GM19452 (cell line): Measurements from ENCODE around the gene GSTA4.
"Not testable (repeated sequence)": the region's sequence is repeated elsewhere in the genome, so short reads cannot be mapped to it uniquely, and the experiment has no call there.

Source experiments
- ATAC-seq: cut with Tn5 transposase; IDR thresholded peaks from one replicate; pipeline ENCODE4 v1.9.1; 2021; ENCODE audit not compliant: unreplicated experiment

GSTA4 gene

DNA sequence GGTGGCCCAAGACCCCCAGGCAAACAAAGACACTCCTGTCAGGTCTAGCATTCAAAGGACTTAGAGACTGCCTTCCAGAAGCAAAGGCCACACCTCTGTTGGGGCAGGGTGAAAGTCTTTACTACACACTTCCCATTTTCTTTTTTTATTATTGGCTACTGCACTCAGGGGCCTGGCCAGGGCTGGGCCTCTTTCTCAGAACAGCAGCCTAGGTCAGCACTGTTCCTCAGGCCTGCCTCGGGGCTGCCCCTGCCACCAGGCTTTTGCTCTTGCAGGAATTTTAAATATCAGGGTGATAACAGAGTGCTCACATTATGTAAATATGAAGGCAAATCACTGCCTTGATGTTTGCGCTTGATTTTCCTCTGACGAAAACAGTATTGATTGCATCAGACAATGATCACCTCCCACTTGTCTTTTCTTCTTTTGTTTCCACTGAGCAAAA, 18.5 kb downstream of the GSTA4 start:
- no peak for ATAC-seq

DNA sequence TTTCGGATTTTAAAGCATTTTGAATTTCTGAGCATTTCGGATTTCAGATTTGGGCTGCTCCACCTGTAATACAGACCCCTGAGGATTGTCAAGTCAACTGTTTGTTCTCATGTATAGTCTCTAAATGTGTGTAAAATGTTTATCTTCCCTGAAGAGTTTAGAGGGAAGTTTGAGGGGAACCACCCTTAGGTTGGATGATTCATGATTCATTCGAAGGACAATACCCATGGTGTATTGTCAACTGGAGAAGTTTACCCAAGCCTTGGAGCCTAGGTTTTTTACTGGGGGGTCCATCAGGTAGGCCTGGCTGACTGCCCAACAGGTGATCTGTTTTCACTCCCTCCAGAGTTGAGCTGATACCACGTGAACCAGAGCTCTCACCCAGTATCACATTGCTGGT, 18.9 kb downstream of the GSTA4 start:
- ATAC-seq, result no peak

DNA sequence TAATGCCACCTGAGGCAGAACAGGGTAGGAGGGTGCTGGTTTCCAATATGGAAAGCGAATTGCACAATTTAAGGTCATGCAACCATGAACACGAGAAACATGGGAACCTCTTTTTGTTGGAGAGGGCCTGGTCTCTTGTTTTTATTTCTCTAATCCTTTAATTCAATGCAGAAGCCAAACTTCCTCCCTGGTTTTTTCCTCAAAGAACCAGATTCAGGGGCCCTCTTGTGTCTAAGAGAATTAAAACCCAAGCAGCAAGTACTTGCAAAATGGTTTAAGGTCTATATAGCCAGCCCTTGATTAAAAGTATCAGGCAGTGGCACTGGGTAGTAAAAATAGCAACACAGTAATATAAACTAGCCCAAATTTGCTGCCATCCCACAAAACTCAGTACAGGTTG, 19.5 kb downstream of the GSTA4 start:
- no peak for ATAC-seq

DNA sequence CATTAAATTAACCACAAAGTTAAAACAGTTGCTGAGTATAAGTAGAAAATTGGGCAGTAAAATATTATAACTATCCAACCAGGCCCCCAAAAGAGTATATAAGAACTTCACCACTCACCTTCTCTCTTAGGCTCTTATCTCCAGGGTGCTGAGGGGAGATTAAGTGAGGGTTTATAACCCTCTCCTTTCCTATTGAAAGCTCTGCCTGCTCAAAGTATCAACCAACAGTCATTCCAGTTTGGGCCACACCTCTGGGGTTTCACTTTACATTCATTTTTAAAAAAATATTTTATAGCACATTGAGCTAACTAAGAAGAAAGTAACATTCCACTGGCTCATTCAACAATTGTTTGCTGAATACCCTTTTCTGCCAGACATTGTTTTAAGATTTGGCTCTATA, 22.1 kb downstream of the GSTA4 start:
- ATAC-seq, result no peak

DNA sequence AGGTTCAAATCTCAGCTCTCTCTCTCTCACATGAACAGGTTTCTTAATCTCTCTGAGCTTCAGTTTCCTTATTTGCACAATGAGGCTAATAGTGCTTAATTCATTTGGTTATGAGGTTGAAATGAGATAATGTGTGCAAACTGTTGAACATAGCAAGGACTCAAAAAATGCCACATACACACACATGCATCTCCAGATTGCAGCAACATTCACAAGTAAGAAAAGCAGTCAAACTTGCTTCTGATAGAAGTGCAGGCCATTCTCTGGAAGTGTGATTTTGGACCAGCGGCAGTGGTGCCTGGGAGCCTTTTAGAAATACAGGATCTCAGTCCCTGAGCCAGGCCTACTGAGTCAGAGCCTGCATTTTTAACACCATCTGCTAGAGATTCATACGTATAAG, 25.7 kb downstream of the GSTA4 start:
- no peak for ATAC-seq

DNA sequence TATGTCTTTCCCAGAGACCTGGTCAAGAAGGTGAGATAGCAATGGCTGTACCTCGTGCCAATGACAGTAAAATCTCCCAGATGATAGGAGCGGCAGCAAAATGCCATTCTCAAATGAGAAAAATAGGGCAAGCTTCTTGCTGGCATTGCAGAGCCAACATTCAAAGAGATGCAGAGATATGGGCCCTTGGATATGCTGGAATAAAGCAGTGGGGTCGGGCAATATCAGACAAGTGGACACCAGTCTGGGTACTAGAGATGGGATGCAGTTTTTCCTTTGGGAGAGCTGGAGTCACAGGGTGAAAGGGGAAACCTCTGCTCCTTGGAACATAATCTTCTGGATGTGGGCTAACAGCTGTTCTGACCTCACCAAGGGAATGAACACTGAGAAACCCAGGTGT, 29.0 kb downstream of the GSTA4 start:
- no peak for ATAC-seq

DNA sequence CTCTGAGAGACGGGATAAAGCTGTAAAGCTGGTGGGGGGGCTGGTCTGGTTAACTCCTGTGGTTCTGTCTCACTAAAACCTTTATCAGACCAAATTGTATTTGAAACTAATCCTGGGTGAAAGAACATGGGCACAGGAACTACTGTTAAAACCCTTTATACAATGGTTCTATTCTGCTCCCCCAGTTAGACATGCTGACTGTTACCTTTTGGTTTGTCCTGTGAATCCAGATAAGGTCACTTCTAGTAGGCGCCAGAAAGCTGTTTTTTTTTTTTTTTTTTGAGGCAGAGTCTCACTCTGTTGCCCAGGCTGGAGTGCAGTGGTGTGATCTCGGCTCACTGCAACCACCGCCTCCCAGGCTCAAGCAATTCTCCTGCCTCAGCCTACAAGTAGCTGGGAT, 29.7 kb downstream of the GSTA4 start:
- no peak for ATAC-seq

DNA sequence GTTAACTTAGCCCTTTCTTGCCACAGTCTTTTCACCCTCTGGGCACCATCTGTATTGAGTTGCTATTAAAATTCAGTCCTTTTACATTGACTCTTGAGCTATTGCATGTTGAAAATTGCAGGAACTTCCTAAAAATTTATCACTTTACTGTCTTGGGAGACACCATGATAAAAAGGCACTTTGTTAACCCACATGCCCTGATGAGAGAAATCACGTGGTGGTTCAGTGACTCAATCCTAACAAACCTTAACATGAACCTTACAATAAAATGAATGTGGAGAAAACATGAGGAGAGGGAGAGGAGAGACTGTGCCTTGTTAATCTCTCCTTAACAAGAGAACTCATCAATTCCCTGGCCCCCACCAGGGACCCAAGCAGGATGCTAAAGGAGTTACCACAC, 30.8 kb downstream of the GSTA4 start:
- ATAC-seq, result no peak

DNA sequence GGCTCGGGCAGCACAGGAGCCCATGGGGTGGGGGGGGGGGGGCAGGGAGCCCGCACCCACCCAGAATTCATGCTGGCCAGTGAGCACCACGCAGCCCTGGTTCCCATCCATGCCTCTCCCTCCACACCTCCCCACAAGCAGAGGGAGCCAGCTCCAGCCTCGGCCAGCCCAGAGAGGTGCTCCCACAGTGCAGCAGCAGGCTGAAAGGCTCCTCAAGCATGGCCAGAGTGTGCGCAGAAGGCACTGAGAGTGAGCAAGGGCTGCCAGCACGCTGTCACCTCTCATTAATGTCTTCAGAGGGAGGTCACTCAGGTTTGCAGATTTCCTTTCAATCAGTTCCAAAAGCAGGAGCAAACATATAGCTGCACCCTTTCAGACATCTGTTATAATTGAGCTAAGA, 32.4 kb downstream of the GSTA4 start:
- no peak for ATAC-seq

DNA sequence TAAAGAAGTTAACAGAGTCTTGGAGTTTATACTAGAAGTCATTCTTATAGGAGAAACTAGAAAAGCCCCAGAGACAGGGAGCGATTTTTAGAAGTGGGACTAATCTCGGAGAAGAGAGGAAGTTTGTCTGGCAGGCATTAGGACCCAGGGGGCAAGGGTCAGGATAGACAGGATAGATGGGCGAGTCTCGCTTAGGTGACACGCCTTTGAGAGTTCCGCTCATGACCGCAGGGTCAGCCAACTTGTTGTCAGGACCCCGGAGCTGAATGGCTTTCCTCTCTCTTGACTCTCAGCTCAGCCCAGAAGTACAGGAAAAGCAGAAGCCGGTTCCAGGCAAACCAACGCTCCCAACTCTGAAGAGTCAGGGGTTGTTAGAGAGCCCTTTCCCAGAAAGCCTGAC, 34.1 kb downstream of the GSTA4 start:
- not testable (repeated sequence) for ATAC-seq

DNA sequence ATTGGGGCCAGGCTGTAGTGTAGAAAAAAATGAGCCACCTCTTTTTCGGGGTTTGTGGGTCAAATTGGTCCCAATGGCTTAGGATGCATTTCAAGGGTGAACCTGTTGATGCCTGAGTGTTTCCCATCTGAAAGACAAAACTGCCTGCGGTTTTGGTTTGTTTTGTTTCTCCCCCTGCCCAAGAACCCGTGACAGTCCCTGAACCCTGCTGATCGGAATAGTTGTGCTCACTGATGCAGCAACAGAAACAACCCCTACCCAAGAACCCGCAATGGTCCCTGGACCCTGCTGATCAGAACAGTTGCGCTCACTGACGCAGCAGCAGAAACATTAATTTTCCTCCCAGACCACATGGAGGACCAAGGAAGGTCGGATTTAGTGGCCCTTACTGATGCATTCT, 34.9 kb downstream of the GSTA4 start:
- not testable (repeated sequence) for ATAC-seq

DNA sequence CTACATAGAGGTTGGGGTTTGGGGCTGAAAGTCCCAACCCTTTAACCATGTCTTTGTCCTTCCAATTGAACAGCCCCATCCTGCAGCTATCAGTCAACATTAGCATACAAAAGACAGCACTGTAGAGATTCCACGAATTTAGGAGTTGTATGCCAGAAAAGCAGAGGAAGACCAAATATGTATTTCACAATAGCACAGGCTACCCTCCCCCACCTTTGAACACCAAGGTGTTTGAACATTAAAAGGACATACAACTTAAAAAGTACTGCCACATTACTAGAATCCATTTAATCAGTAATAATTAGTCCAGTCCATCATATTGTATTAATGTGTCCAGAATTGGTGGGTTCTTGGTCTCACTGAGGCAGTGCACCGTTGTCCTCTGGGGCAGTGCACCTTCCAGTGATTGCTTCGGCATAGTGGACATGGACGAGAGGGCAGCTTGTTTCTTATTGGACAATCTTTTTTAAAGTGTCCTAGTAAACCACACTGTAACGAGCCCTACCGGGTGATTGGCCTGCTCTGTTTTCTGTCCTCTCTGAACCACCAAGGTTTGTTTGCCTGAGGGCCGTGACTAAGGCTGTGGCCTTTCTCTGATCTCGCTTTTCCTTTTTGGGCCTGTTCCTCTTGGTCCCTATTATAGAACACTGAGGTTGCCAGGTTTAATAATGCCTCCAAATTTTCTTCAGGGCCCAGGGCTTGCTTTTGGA, 36.4 kb downstream of the GSTA4 start:
- no peak for ATAC-seq

DNA sequence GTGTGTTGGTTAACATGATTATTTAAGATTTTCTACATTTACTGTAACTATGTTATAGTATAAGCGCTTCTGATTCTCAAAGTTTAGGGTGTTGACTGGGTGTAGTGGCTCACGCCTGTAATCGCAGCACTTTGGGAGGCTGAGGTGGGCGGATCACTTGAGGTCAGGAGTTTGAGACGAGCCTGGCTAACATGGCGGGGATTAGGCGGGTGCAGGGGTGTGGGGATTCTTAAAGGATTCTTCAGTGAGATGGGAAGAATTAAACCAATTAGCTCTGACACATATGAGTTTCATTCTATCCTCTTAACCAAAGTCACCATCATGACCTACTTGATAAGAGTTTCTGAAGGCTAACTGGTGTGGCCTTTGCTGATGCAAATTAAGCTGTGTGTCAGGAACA, 39.2 kb downstream of the GSTA4 start:
- no peak for ATAC-seq

DNA sequence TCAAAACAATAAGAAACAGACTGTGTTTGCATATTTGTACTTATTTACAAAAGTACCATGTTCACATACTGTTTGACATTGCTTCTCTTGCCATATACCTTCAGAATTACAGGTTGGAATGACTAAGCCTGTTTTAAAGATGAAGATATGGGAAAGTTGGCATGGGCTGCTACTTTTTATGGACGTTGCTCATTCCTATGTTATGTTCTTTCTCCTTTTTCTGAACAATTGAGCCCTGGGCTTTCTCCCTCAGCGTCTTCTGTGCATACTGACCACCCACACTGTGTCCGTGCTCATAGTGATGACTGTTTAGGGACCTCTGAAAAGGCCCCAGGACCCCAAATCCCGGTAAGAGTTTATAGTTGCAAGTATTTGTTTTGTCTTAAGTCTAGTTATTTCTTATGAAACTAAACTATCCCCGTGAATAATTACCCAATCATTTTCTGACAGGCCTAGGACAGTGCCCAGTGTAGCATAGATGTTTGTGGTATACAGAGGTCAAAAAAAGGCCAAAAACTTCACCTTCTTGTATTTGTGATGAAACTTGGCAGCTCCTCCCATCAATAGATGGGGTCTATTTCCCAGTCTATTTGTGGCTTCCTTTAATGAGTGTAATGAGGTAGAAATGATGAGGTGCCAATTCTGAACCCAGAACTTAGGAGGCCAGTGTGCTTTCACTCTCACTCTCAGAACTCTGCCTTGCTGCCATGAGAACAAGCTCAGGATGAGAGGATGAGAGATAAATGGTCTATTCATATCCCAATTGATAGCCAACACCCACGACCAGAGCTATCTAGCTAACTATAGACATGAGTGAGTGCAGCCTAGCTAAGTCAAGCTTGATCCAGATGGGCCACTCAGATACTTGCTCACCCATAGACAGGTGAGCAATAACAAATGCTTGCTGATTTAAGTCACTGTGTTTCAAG, 40.9 kb downstream of the GSTA4 start:
- peak; percentile 67 for ATAC-seq

DNA sequence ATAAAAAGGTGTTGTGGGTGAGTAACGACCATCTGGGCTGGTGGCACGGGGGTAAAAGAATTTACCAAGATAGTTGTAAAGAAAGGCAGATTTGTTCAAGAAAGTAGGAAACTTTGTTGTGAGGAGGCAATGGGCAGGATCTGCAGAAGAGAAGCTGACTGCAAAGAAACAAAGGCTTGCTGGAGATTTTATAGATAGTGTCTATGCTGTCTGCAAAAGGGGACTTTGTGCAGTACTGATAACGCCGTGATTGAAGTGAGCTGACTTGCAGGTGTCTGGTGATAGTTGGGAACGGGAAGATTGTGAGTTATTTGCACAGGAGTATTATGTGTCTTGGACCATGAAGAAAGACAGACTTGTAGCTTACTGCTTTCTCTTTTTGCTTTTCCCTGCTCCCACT, 48.8 kb downstream of the GSTA4 start:
- no peak for ATAC-seq

DNA sequence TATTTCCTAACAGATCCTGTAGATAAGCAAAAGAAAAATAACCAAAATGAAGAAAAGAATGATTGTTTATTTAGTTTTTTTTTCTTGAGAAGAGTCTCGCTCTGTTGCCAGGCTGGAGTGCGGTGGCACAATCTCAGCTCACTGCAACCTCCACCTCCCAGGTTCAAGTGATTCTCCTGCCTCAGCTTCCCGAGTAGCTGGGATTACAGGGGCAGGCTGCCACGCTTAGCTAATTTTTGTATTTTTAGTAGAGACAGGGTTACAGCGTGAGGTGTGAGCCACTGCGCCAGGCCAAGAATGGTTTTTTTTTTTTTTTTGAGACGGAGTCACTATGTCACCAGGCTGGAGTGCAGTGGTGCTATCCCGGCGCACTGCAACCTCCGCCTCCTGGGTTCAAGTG, 52.3 kb downstream of the GSTA4 start:
- ATAC-seq, result not testable (repeated sequence)

DNA sequence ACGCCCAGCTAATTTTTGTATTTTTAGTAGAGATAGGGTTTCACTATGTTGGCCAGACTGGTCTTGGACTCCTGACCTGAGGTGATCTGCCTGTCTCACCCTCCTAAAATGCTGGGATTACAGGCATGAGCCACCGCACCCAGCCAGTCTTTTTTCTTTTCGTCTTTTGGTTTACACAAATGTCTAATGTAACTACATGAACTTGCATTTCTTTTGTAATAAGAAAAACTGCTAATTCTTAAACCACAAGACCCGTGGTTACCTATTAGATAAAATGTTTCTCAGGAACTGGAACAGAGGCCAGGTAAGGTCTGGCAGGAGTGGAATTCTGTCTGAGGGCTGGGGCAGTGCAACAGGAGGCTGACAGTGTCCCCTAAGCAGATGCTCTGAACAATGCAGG, 52.9 kb downstream of the GSTA4 start:
- ATAC-seq, result no peak

DNA sequence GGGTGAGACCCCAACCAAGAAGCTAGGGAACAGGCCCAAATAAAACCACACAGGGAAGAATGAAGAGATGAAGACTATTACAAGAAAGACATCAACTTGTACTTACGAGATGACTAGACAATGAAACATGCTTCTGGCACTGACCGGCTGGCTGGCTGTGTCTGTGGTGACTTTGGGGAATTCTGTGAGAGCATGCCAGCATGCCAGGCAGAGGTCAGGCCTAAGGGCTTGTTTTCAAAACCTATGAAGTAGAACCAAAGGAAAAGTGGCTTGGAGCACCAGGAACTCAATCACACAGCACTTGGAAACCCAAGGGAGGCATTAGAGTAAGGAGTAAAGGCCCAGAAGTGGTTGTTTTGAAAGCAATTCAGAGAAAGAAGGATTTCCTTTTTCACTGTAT, 57.2 kb downstream of the GSTA4 start:
- ATAC-seq, result no peak

DNA sequence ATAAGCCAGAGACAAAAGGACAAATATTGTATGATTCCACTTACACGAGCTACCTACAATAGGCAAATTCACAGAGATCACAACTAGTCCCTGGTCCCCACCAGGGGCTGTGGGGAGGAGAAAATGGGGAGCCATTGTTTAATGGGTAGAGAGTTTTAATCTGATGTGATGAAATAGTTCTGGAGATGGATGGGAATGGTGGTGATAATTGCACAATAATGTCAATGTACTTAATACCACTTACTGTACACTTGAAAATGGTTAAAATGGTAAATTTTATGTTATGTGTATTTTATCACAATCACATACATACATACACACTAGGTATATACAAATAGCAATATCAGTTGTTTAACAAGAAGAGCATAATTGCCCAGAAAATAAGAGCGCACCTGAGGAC, 61.3 kb downstream of the GSTA4 start:
- ATAC-seq, result no peak

DNA sequence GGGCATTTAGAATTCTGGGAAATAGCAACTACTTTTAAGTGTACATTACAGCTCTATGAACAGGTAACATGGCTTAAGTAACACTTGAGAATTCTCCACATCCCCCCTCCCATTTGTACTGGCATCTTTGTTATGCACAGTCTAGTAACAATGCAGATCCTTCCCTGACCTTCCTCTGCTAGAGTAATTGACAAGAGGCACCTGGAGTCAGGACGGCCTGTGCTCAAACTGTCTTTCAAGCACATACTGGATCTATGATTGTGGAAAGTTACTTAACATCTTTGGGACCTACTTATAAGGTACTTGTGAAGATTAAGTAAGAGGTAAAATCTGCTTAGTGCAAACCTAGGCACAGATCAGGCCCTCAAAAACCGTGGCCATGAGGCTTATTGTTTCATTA, 63.7 kb downstream of the GSTA4 start:
- no peak for ATAC-seq

DNA sequence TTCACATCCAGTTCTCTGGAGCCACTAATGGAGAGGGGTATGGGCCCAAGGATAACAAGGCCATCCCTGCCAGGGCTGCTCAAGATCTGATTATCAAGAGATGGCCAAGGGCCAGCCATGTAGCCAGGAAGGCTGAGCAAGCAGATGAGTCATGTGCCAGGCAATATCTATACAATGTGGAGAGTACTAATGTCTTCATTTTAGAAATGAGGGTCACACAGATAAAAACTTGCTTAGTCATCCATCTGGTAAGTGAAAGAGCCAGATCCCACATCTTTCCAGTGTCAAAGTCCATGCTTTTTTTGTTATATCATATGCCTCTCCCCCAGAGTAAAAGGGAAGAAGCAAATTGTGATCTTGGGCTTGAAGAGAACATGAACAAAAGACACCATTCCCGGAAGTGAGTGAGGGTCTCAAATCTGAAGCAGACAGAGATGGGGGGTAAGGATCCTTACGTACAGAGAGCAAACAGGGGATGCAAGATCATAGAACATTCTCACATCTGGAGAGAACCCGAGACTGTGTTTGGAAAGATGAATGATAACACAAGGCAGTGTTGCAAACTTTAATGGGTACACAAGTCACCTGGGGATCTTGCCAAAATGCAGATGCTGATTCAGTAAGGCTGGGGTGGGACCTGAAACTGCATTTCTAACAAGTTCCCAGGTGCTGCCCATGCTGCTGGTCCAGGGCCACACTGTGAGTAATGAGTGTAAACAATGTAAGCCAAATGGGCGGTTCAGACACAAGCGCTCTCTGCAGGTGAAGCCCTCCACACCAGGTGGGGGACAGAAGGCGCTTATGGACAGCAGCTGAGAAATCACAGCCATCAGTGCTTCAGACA, 65.5 kb downstream of the GSTA4 start:
- no peak for ATAC-seq
